Choroid plexus epithelial cell (primary cell): ENCODE data around the gene APLNR.

Source experiments
- DNase-seq: peaks from one replicate; pipeline ENCODE4 v3.0.0-alpha.2; 2010; ENCODE audit warnings: low read depth
- H3K4me3 ChIP-seq: 2 replicates; pipeline ENCODE4 v1.5.1; 2011; ENCODE audit warnings: low read depth, mild to moderate bottlenecking, control low read depth, low read length, moderate library complexity
- TF ChIP-seq, protein P1 (sequence below): conservative IDR thresholded peaks from 2 replicates; pipeline ENCODE4 v1.5.1; 2011; ENCODE audit warnings: low read depth, mild to moderate bottlenecking, control low read depth, inconsistent platforms, low read length, moderate library complexity

Gene APLNR

DNA sequence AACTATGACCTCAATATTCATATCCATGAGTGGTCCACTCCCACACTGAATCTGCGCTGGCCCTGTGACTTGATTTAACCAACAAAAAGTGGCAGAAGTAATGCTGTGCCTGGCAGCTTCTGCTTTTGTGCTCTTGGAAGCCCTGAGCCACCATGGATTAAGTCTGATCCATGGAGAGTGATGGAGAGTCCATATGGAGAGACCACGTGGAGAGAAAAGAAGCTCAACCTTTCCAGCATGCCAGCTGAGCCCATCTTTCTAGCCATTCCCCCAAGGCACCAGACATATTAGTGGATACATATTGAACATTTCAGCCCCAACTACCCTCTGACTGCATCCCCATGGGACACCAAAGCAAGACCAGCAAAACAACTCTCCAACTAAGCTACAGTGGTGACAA is 39.3 kb downstream of the APLNR start:
- TF ChIP-seq, protein P1, sequence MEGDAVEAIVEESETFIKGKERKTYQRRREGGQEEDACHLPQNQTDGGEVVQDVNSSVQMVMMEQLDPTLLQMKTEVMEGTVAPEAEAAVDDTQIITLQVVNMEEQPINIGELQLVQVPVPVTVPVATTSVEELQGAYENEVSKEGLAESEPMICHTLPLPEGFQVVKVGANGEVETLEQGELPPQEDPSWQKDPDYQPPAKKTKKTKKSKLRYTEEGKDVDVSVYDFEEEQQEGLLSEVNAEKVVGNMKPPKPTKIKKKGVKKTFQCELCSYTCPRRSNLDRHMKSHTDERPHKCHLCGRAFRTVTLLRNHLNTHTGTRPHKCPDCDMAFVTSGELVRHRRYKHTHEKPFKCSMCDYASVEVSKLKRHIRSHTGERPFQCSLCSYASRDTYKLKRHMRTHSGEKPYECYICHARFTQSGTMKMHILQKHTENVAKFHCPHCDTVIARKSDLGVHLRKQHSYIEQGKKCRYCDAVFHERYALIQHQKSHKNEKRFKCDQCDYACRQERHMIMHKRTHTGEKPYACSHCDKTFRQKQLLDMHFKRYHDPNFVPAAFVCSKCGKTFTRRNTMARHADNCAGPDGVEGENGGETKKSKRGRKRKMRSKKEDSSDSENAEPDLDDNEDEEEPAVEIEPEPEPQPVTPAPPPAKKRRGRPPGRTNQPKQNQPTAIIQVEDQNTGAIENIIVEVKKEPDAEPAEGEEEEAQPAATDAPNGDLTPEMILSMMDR, result no peak
- H3K4me3 ChIP-seq, result no peak overlapping the region
- DNase-seq, result no peak

DNA sequence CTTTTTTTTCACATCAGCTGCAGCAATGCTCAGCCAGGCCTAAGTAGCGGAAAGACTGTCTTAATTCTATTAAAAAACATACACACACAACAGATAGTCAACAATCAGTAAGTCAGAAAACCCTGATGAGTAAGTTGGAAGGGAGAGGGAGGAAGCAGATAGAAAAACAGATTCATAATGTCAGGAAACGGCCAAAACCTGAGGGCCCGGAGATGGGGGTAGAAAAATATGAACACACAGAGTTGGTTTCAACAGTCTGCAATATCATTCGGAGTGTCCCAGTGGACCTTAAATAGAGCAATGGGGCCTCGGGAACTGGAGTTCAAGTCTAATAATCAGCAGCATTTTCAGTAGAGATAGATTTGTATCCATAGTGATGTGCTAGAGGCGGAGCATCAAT is 40.5 kb downstream of the APLNR start:
- TF ChIP-seq, protein P1, result no peak
- DNase-seq, result no peak
- no peak overlapping the region for H3K4me3 ChIP-seq

DNA sequence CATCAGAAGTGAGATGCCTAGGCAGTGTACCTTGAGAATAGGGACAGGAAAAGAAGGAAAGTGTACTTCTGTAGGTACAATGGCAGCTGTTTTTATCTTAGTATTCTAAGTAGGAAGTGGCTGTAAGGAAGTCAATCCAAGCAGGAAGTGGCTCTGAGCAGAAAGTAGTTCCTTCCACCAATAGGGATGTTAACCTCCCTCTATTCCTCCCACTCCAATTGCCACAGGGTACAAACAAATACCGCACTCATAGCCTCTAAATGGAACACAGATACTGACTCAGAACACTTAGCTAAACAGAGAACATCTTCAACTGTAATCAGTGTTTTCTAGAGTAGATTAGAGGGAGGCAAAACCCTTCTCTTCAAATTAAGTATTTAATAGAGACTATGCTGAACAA is 44.7 kb downstream of the APLNR start:
- TF ChIP-seq, protein P1, result no peak
- no peak overlapping the region for H3K4me3 ChIP-seq
- DNase-seq, result no peak

DNA sequence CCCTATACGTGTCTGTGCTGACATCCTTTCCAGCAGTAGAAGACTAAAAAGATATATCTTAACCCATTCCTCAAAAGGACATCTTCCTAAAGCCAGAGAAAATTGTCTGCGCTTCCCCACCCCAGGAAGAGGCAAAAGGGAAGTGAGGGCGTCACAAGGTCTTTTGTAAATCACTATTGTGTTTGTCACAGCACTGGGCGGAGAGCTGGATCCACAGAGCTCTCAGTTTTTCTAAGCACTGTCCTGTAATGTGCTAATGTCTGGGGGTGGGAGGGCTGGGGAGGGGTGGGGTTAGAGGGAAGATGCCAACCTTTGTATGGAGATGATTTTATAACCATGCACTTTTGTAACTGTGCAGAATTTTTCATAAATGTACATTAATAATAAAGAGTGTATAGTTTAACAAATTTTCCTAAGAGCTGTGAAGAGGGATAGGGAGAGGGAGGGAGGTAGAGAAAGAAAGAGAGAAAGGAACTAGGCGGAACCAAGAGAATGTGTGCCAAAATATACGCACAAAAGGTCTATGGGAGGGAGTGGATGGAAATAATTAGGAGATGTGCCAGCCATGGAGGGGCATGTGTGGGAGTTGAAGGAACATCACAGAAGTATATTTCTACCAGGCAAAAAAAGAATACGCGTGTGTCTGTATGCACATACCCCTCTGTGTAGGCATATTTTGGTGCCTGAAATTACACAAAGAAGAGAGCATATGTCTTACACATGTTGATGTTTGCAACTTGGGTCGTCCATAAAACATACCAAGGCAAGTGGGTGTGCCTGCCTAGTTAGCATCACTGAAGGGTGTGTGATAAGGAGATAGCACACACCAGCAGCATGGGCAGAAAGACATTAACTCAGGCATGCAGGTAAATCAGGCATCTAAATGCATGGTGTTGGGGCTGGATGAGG is 45.5 kb downstream of the APLNR start:
- TF ChIP-seq, protein P1, result no peak
- DNase-seq, result no peak
- no peak overlapping the region for H3K4me3 ChIP-seq

DNA sequence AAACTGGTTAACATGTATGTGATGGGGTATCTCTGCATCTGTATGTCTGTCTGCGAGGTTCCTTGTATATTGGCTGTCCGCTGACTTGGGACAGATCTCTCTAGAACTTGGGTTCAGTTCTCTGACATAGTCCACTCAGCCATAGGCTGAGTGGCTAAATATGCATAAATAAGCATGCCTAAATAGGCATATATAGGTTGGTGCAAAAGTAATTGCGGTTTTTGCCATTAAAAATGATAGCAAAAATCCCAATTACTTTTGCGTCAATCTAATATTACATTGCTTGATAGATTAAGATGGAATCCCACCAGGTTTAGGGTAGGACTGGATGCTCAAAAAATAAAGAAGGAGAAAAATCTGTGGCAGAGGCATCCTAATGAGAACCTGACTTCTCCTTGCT is 46.5 kb downstream of the APLNR start:
- DNase-seq, result no peak
- no peak overlapping the region for H3K4me3 ChIP-seq
- TF ChIP-seq, protein P1, result no peak
